Smooth muscle cell of the coronary artery (primary cell): Measurements from ENCODE around the gene EVPL. TPM values are rescaled to one million over a fixed set of nuclear protein-coding genes. Genes with fewer than 3 reads are reported as not detected.

ENCODE experiments used
- total RNA-seq: library from RNA; depleted of rRNA; stranded (reverse); fragments of >200 nt; gene quantifications from 2 replicates; pipeline ENCODE4 v1.2.3, GENCODE V29; 2014; ENCODE audit warnings: low replicate concordance

Gene EVPL
- total RNA-seq: not detected in 2 replicates

GRCh38 chr17:76027159-76027839 lies at the start of gene EVPL:
TSS of gene EVPL (minus strand) at chr17:76027306. CDS start at chr17:76027198, 108 bp downstream.

GRCh38 chr17:76074390-76075363 lies 47.6 kb upstream of the EVPL start, which contains the start of gene GALR2:
TSS of gene GALR2 (plus strand) at chr17:76074781. CDS start at chr17:76074884, 103 bp downstream.

GRCh38 chr17:76072148-76072858 lies 45.2 kb upstream of the EVPL start, which contains the start of gene SRP68:
TSS of gene SRP68 (minus strand) at chr17:76072517. CDS start at chr17:76072491, 26 bp downstream.

GRCh38 chr17:76000755-76001521 lies 26.2 kb downstream of the EVPL start, which contains the start of gene CDK3:
TSS of gene CDK3 (plus strand) at chr17:76000855. CDS start at chr17:76001426, 571 bp downstream.

DNA sequence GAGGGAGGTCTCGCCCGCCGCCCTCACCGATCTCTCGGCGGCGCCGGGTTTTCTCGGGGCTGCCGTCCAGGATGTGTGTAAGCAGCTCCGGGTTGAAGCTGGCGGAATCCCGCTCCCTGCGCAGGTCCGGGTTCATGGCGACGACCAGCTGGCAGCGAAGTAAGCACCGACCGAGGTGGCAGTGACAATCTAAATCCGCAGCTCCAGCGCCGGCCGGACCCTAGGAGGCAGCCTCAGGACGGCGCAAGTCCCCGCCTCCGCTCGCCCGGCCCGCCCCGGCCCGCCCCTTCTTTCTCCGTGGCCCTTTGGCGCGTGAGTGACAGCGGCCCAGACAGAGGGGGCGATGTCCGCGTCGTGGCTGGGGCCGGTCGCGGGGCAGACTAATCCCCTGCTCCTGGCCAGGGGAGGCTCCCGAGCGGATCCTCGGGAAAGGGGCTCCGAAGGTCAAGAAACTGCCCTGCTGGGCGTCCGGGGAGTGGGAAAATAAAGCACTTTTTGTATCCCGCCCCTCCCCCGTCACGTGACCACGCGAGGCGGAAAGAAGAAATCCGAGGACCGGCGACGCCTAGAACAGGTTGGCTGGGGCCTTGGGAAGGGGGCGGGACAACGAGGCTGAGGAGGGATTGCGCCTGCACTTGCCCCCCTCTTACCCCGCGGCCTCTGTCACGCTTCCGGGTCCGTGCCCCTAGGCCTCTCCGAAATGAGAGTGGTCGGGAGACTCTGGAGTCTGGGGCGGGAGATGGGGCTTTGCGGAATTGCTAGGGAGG lies 48.0 kb downstream of the EVPL start, which contains the start of the genes ACOX1 and TEN1:
ACOX1 (minus strand) TSS at position 229 of the 767 bp plus-strand sequence; CDS start at position 136, 93 bp downstream.
TEN1 (plus strand) TSS at position 303 of the 767 bp plus-strand sequence. CDS start 6,953 bp downstream, outside the sequence.

Other genes starting within 250 kb of the EVPL start
- gene UNK, start 242.5 kb downstream of the EVPL start, total RNA-seq: 9.6 and 10.4 TPM in 2 replicates
- gene UNC13D, start 182.9 kb downstream of the EVPL start, total RNA-seq: 0.30 and 0.82 TPM in 2 replicates
- 21.3 TPM in 2 replicates for gene WBP2, start 172.0 kb downstream of the EVPL start, total RNA-seq
- 17.4 and 21.2 TPM in 2 replicates for gene TRIM47, start 148.7 kb downstream of the EVPL start, total RNA-seq
- 6.0 and 19.2 TPM in 2 replicates for gene TRIM65, start 130.4 kb downstream of the EVPL start, total RNA-seq
- 22.0 and 27.7 TPM in 2 replicates for gene MRPL38, start 122.4 kb downstream of the EVPL start, total RNA-seq
- gene FBF1, start 86.3 kb downstream of the EVPL start, total RNA-seq: 7.9 and 15.8 TPM in 2 replicates
- 58.5 and 155 TPM in 2 replicates for gene ACOX1, start 48.1 kb downstream of the EVPL start, total RNA-seq
- 11.1 and 22.9 TPM in 2 replicates for gene TEN1, start 48.1 kb downstream of the EVPL start, total RNA-seq
- 1.2 and 1.4 TPM in 2 replicates for gene CDK3, start 26.5 kb downstream of the EVPL start, total RNA-seq
- gene SRP68, start 45.2 kb upstream of the EVPL start, total RNA-seq: 21.1 and 33.0 TPM in 2 replicates
- gene GALR2, start 47.5 kb upstream of the EVPL start, total RNA-seq: not detected in 2 replicates
- gene ZACN, start 51.9 kb upstream of the EVPL start, total RNA-seq: not detected in 2 replicates
- gene EXOC7, start 76.5 kb upstream of the EVPL start, total RNA-seq: 82.0 and 180 TPM in 2 replicates
- not detected in 2 replicates for gene FOXJ1, start 113.9 kb upstream of the EVPL start, total RNA-seq
- gene RNF157, start 213.2 kb upstream of the EVPL start, total RNA-seq: 2.3 TPM in 1 of 2 replicates, not detected in the other
- 1.6 and 2.6 TPM in 2 replicates for gene UBALD2, start 238.0 kb upstream of the EVPL start, total RNA-seq